AG09319 (cell line): Measurements from ENCODE around the gene MCM9.

Experiments used
- DNase-seq: peaks from one replicate; pipeline ENCODE4 v3.0.0-alpha.2; 2010; ENCODE audit warnings: low read depth; ENCODE audit errors: extremely low read depth
- TF ChIP-seq, protein P1 (sequence below): IDR thresholded peaks from 2 replicates; pipeline ENCODE4 v1.5.1; 2011; ENCODE audit warnings: low read depth, mild to moderate bottlenecking, inconsistent platforms, low read length, moderate library complexity

Gene MCM9

DNA sequence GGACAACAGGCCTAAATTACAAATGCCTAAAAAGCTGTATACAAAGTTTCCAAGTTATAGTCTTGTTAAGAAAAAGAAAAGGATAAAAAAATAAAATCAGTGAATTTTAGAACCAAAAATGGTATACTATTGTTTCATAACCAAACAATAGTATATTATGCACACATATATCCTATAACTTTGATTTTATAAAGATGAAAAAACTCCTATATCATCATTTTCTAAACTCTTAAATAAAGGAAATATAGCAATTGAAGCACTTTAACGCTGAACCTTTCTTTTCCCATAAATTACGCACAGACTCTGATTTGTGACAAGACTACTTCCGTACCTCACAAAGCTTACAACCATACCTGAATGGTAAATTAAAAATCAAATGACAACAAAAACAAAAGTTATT, 35.9 kb upstream of the MCM9 start:
- TF ChIP-seq, protein P1, sequence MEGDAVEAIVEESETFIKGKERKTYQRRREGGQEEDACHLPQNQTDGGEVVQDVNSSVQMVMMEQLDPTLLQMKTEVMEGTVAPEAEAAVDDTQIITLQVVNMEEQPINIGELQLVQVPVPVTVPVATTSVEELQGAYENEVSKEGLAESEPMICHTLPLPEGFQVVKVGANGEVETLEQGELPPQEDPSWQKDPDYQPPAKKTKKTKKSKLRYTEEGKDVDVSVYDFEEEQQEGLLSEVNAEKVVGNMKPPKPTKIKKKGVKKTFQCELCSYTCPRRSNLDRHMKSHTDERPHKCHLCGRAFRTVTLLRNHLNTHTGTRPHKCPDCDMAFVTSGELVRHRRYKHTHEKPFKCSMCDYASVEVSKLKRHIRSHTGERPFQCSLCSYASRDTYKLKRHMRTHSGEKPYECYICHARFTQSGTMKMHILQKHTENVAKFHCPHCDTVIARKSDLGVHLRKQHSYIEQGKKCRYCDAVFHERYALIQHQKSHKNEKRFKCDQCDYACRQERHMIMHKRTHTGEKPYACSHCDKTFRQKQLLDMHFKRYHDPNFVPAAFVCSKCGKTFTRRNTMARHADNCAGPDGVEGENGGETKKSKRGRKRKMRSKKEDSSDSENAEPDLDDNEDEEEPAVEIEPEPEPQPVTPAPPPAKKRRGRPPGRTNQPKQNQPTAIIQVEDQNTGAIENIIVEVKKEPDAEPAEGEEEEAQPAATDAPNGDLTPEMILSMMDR: no peak
- DNase-seq: no peak

DNA sequence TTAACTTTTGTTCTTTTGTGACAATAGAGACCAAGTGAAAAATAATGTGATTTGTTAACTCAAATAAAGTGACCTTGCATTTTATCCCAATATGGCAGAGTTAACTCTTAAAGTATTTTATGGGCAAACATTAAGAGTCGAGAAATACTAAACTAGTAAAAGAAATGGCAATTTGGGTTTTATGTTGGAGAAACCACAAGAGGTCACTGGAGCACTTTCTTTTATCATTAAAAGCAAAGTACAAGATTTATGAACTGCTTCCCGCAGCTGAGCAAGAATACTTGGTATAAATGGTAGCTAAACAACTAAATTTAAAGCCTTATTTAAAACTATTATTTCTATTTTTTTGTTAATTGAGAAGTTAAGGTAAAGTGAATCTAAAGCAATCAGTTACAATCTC, 33.5 kb upstream of the MCM9 start:
- TF ChIP-seq, protein P1: peak; percentile 30
- DNase-seq: no peak

DNA sequence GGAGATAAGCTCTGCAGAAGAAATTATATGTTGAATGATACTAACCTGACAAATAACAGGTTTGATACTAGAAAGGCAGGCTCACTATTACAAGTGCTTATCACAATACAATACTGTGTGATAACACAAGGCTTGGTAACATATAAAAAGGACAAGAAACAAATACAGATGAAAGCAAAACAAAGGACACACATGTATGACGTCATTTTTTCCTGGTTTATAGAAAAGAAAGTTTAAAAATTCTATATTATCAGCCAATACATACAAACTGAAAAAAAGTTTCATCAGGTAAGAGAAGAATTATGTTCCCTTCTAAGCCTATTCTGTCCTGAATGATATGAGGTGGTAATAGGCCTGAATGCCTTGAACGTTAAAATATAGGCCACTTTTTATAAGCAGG, 32.3 kb upstream of the MCM9 start:
- DNase-seq: no peak

DNA sequence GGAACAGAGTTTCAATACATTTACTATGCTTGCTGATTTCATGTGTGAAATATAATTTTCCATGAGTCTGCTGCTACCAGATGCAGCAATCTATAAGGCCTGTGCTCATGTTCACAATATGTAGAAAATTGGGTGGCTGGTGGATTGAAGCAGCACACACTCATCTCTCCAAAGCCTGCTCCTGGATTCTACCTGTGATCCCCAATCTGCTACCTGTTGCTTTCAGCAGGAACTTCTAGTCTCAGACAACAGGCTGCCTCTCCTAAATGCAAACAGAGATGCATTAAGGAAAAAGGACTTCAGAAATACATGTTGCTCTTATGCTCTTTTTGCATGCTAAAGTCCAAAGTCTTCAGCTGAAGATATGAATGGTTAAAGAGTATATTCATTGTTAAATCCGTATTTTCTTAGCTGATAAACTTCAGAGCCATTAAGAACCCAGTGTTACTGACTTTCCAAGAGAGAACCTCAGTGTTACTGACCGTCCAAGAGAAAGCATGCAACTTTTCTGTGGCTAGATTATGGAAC, 30.9 kb upstream of the MCM9 start:
- no peak for DNase-seq
- TF ChIP-seq, protein P1: no peak

More for the DNA sequence above, 32.3 kb upstream of the MCM9 start:
- TF ChIP-seq, protein P1: no peak

DNA sequence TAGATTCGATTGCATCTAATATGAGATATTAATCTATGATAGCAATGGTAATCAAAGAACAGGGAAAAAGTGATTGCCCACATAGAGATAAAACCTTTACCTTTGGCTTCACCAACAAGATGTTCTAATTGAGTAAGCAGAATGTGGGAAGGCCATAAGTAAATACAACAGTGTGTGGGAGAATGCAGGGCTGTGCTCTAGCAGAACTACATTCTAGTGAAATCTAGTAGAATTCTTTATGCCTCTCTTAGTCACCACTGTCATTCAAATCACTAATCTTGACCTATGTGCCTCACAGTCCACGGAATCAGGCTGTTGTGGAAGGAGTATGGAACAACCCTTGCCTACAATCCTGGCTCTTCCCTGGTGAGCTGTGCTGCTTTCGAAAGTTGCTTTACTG, 30.4 kb upstream of the MCM9 start:
- DNase-seq: no peak
- TF ChIP-seq, protein P1: no peak

DNA sequence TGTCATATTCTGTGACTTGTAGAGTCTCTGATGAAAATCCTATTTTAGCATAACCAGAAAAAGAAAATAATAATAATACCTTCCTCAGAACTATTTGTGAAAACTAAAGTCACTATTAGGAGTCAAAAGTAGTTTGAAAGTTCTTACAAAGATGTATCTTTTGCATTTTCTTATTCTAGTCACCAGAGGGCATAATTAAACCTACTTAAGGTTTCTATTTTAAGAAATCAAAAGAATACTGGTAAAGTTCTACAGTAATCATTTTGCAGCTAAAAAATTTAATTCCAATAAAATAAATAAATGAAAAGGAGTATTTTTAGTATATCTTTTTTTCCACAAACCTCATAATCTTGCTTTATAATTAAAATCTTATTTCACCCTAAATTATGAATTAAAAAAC, 28.0 kb upstream of the MCM9 start:
- DNase-seq: no peak

DNA sequence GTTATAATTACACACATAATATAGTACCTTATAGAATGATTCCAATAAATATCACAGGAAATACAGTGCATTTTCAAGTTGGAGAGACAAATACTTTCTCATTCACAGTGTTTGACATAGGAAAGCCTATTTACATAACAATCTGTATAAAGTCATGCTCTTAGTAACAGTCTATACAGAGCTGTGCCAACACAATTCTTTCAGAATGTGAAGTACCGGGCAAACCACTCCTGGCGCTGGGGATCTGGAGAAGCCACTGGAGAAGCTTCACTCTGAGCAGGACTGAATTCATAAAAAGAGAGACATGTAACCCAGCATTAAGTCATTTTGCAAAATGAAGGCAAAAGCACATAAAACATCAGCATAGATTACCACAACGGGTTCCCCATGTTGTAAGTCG, 24.9 kb upstream of the MCM9 start:
- DNase-seq: no peak
- TF ChIP-seq, protein P1: no peak

More for the DNA sequence above, 28.0 kb upstream of the MCM9 start:
- TF ChIP-seq, protein P1: peak; percentile 25
